Activated B cell treated with CpG ODN at 0.5 μM for 24 hours (primary cell): ENCODE data around the gene TPPP3. TPM values are rescaled to one million over a fixed set of nuclear protein-coding genes. Genes with fewer than 3 reads are reported as not detected.

ENCODE experiments used
- ATAC-seq: fragments of 200-7000 bp; cut with Tn5 transposase; one replicate; pipeline ENCODE4 v1.10.0; 2021; ENCODE audit warnings: low read depth, mild to moderate bottlenecking, moderate library complexity
- CTCF ChIA-PET: fragments of 350-600 bp; sonication (Branson Sonifier 250); formaldehyde crosslinking; loops from one replicate; lab custom pipeline; 2021; ENCODE audit warnings: antibody characterized with exemption; lab: Charles Lee
- POLR2A ChIA-PET: fragments of 350-600 bp; sonication (Branson Sonifier 250); formaldehyde crosslinking; loops from one replicate; lab custom pipeline; 2021; ENCODE audit warnings: antibody characterized with exemption; lab: Charles Lee
- DNase-seq: peaks from one replicate; pipeline ENCODE4 v3.0.0; 2022
- H3K27ac Mint-ChIP-seq: one replicate; pipeline ENCODE4 v1.8.0; 2020; ENCODE audit warnings: mixed read lengths
- H3K27me3 Mint-ChIP-seq: one replicate; pipeline ENCODE4 v1.8.0; 2021; ENCODE audit warnings: mixed read lengths
- H3K36me3 Mint-ChIP-seq: one replicate; pipeline ENCODE4 v1.8.0; 2021; ENCODE audit warnings: low read depth, mixed read lengths
- H3K4me1 Mint-ChIP-seq: one replicate; pipeline ENCODE4 v1.8.0; 2021; ENCODE audit warnings: mixed read lengths
- H3K4me3 Mint-ChIP-seq: one replicate; pipeline ENCODE4 v1.8.0; 2020; ENCODE audit warnings: mild to moderate bottlenecking, mixed read lengths
- H3K9me3 Mint-ChIP-seq: one replicate; pipeline ENCODE4 v1.8.0; 2020; ENCODE audit warnings: mixed read lengths
- intact Hi-C: fragments of 100-400 bp; cut with micrococcal nuclease; formaldehyde crosslinking; loops from one replicate; pipeline ENCODE4 v1.15.1; 2024
- total RNA-seq: library from RNA; stranded (reverse); gene quantifications from 2 replicates; pipeline ENCODE4 v1.2.3, GENCODE V29; 2022
- TF ChIP-seq, protein P1 (sequence below): fragments of 200-600 bp; IDR thresholded peaks from one replicate; pipeline ENCODE4 v1.8.0; 2022; ENCODE audit warnings: antibody characterized with exemption, mild to moderate bottlenecking

TPPP3 gene
- total RNA-seq, 1 donor from 2014 or later: not detected

DNA sequence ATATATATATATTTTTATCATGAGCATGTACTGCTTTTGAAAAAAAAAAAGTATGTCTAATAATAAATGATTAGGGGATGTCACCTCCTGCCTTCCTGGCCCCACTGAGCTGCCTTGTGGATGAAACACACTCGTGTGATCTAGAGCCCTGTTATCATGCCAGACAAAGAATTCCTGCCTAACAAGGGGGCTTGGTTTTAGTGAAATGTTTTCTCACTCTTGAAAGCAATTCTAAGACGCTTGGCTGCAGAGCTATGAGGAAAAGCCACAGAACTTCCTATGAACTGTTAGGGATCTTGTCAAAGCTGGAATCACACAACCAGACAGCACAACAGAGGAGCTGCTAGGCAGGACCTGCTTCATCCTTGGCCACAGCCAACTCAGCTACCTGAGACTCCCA lies 19.0 kb upstream of the TPPP3 start:
- intact Hi-C loops: no loop called here
- ATAC-seq (no peak), DNase-seq (no peak)
- no peaks in the 10 kb centered on the region for H3K36me3 Mint-ChIP-seq
- peaks cover 8% of the 10 kb centered on the region for H3K4me1 Mint-ChIP-seq
- peaks cover 3% of the 10 kb centered on the region for H3K27me3 Mint-ChIP-seq
- TF ChIP-seq, protein P1, sequence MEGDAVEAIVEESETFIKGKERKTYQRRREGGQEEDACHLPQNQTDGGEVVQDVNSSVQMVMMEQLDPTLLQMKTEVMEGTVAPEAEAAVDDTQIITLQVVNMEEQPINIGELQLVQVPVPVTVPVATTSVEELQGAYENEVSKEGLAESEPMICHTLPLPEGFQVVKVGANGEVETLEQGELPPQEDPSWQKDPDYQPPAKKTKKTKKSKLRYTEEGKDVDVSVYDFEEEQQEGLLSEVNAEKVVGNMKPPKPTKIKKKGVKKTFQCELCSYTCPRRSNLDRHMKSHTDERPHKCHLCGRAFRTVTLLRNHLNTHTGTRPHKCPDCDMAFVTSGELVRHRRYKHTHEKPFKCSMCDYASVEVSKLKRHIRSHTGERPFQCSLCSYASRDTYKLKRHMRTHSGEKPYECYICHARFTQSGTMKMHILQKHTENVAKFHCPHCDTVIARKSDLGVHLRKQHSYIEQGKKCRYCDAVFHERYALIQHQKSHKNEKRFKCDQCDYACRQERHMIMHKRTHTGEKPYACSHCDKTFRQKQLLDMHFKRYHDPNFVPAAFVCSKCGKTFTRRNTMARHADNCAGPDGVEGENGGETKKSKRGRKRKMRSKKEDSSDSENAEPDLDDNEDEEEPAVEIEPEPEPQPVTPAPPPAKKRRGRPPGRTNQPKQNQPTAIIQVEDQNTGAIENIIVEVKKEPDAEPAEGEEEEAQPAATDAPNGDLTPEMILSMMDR: no peak
- ChIA-PET POLR2A (no interaction called here), CTCF (interaction anchor here (1.5 to 1.7 kb wide), 2 partner anchors 10 to 152 kb away, joined by 3 to 4 read pairs; no protein-coding TSS in a partner anchor)
- no peak overlapping the region for H3K27ac Mint-ChIP-seq
- H3K9me3 Mint-ChIP-seq: no peaks in the 10 kb centered on the region
- no peak overlapping the region for H3K4me3 Mint-ChIP-seq

DNA sequence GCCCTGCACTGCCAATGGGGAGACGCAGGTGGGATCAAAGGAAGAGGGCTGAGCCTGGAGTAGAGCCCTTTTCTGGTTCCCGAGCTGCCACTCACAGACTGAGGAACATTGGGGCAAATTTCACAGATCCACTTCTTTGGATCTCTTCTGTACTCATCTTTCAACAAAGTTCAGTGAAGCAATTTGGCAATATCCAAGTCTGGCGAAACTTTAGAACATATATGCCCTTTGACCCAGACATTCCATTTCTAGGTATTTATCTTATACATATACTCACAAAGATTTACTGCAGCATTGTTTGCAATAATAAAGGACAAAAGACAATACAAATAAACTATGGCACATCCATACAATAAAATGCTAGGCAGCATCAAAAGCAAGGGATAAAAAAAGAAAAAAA lies 18.0 kb upstream of the TPPP3 start:
- ATAC-seq: no peak
- intact Hi-C loops: no loop called here
- TF ChIP-seq, protein P1: no peak

DNA sequence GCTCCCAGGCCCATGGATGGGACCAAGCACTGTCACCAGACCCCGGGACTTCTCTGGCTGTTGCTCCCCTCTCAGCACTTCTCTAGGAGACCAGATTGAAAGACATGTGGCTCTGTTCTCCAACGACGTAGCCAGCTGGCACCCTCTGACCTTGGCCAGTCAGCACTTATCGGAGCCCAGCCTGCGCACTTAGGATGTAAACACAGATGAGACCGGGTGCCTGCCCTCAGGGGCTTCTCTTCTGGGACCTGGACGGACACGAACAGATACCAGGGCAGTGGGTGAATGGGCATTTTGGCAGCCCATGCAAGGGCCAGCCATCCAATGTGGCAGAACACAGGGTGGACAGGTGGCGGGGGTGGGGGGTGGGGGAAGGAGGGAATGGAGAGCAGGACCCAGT lies 16.3 kb upstream of the TPPP3 start:
- Mint-ChIP-seq H3K27me3 (no peaks in the 10 kb centered on the region), H3K9me3 (no peaks in the 10 kb centered on the region), H3K36me3 (no peaks in the 10 kb centered on the region), H3K4me1 (no peaks in the 10 kb centered on the region), H3K27ac (no peak overlapping the region), H3K4me3 (no peak overlapping the region)
- no peak for ATAC-seq
- DNase-seq: no peak
- CTCF ChIA-PET: no interaction called here
- TF ChIP-seq, protein P1: no peak
- intact Hi-C loops: no loop called here
- POLR2A ChIA-PET: no interaction called here

More for the DNA sequence above, 18.0 kb upstream of the TPPP3 start:
- H3K4me3 Mint-ChIP-seq: no peak overlapping the region
- POLR2A ChIA-PET: no interaction called here
- no peak overlapping the region for H3K27ac Mint-ChIP-seq
- H3K36me3 Mint-ChIP-seq: no peaks in the 10 kb centered on the region
- CTCF ChIA-PET: interaction anchor here (1.7 kb wide), 1 partner anchor 11 kb away, joined by 4 read pairs; no protein-coding TSS in a partner anchor
- peaks cover 4% of the 10 kb centered on the region for H3K4me1 Mint-ChIP-seq
- no peak for DNase-seq
- peaks cover 2% of the 10 kb centered on the region for H3K27me3 Mint-ChIP-seq
- H3K9me3 Mint-ChIP-seq: no peaks in the 10 kb centered on the region

DNA sequence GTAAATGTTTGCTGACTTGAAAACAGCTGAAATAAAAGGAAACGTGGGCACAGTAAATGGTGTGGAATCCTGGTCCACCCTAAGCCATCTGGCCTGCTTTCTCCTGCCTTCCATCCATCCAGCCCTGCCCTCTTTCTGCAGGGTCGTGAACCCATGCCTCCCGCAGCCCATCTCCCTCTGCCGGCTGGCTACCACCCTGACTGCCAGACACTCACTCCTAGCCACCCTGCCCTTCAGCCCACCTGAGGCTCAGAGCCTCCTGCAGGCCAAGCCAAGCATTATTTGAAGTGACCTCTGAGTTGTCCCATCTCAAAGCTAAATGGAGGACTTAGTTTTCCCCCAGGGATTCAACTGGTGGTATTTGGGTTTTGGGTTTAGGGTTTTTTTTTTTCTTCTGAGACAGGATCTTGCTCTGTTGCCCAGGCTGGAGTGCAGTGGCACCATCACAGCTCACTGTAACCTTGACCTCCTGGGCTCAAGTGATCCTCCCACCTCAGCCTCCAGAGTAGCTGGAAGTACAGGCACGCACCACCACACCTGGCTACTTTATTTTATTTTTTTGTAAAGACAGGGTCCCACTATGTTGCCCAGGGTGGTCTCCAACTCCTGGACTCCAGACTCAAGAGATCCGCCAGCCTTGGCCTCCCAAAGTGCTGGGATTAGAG lies 14.6 kb upstream of the TPPP3 start:
- TF ChIP-seq, protein P1: no peak
- Mint-ChIP-seq H3K27ac (no peak overlapping the region), H3K9me3 (no peaks in the 10 kb centered on the region), H3K36me3 (no peaks in the 10 kb centered on the region), H3K4me3 (no peak overlapping the region), H3K4me1 (no peaks in the 10 kb centered on the region), H3K27me3 (peaks cover 1% of the 10 kb centered on the region)
- ChIA-PET CTCF (interaction anchor here (1.5 kb wide), 1 partner anchor 9 kb away, joined by 3 read pairs; the partner anchor contains the start of gene ZDHHC1), POLR2A (no interaction called here)
- ATAC-seq (no peak), DNase-seq (no peak)
- intact Hi-C loops: no loop called here

DNA sequence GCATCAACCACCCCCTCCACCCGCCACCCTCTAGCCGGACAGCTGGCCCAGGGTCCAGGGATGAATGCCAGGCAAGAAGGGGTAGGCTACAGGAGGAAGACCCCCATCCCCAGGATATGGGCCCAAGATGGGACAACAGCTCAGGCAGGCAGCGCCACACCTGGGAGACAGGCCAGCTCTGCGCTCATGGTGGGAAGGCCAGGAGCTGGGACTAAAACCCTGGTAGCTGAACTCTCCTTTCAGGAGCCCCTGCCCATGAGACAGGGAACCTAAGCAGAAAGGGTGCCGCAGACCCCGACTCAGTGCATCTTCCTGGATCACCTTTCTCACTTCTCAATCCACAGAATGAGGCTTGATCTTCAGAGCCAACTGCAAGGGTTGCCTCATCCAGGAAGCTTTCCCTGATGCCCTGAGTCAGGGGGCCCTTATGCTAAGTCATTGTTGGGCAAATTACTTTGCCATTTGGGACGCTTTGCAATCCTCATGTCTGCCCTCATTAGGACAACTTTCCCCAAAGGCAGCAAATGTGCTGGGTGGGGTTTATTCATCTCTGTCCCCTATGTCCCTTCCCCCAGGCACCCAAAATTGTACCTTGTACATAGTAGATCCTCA lies 14.0 kb upstream of the TPPP3 start:
- intact Hi-C loops: no loop called here
- ATAC-seq (no peak), DNase-seq (no peak)
- ChIA-PET POLR2A (no interaction called here), CTCF (interaction anchor here (1.5 kb wide), 1 partner anchor 9 kb away, joined by 3 read pairs; the partner anchor contains the start of gene ZDHHC1)
- H3K27ac Mint-ChIP-seq: no peak overlapping the region
- peaks cover 1% of the 10 kb centered on the region for H3K27me3 Mint-ChIP-seq
- TF ChIP-seq, protein P1: no peak
- no peaks in the 10 kb centered on the region for H3K9me3 Mint-ChIP-seq
- no peak overlapping the region for H3K4me3 Mint-ChIP-seq
- H3K4me1 Mint-ChIP-seq: no peaks in the 10 kb centered on the region
- no peaks in the 10 kb centered on the region for H3K36me3 Mint-ChIP-seq
